Liver (tissue), 3 donors: ENCODE results near the gene TRERF1.

Experiments used
- EGR1 ChIP-seq, 2 donors: IDR thresholded peaks; 2 replicates each; pipeline ENCODE4 v1.6.1; 2016 to 2018; ENCODE audit warnings: antibody characterized with exemption in 2 of 2, low read depth in 2 of 2
- FOXA1 ChIP-seq: IDR thresholded peaks from 2 replicates; pipeline ENCODE4 v1.6.1; 2016; ENCODE audit warnings: antibody characterized with exemption
- GABPA ChIP-seq, 2 donors: IDR thresholded peaks in 1 of 2; conservative IDR thresholded peaks in 1 of 2; 2 replicates each; pipeline ENCODE4 v1.6.1; 2016; ENCODE audit warnings: antibody characterized with exemption in 2 of 2, mild to moderate bottlenecking in 1 of 2, moderate library complexity in 1 of 2
- HNF4G ChIP-seq: IDR thresholded peaks from 2 replicates; pipeline ENCODE4 v1.6.1; 2016; ENCODE audit warnings: antibody characterized with exemption
- JUND ChIP-seq, 2 donors: IDR thresholded peaks; 2 replicates each; pipeline ENCODE4 v1.6.1; 2016; ENCODE audit warnings: antibody characterized with exemption in 2 of 2
- RAD21 ChIP-seq, 2 donors: IDR thresholded peaks; 2 replicates each; pipeline ENCODE4 v1.6.1; 2016; ENCODE audit warnings: antibody characterized with exemption in 2 of 2, mild to moderate bottlenecking in 2 of 2
- SP1 ChIP-seq: IDR thresholded peaks from 2 replicates; pipeline ENCODE4 v1.6.1; 2018; ENCODE audit warnings: antibody characterized with exemption, mild to moderate bottlenecking
- TAF1 ChIP-seq: conservative IDR thresholded peaks from 2 replicates; pipeline ENCODE4 v1.6.1; 2016; ENCODE audit warnings: antibody characterized with exemption, mild to moderate bottlenecking
- YY1 ChIP-seq: IDR thresholded peaks from 2 replicates; pipeline ENCODE4 v1.6.1; 2016; ENCODE audit warnings: antibody characterized with exemption, mild to moderate bottlenecking
- TF ChIP-seq, protein P1 (sequence below): fragments of 150-350 bp; IDR thresholded peaks from 2 replicates; pipeline ENCODE4 v1.5.1; 2017; ENCODE audit warnings: improper control_type of control experiment, low read depth, low read length; ENCODE audit not compliant: missing input control
- TF ChIP-seq, protein P2 (sequence below): IDR thresholded peaks from 2 replicates; pipeline ENCODE4 v1.6.1; 2016; ENCODE audit warnings: antibody characterized with exemption
- TF ChIP-seq, protein P3 (sequence below): IDR thresholded peaks from 2 replicates; pipeline ENCODE4 v1.6.1; 2016; ENCODE audit warnings: antibody characterized with exemption, mild to moderate bottlenecking
- TF ChIP-seq, protein P4 (sequence below): IDR thresholded peaks from 2 replicates; pipeline ENCODE4 v1.6.1; 2016; ENCODE audit warnings: antibody characterized with exemption
- donor health status: healthy.
- donor health status: healthy.

DNA sequence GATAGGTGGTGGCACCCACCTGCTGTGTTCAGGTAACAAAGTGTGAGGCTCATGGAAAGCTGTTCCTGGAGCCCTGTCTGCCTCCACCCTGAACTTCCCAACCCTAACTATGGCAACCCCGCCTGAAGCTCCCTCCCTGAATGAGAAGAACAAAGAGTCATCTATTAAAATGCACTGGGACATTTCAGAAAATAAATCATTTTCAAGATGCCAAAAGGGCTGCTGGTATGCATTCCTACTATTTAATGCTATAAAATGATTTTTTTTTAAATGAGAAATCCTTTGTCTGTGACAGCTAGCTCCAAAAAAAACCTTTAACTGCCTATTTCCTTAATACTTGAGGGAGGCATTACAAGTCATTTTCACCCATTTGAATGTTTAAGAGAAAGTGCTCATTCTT is 149.7 kb downstream of the TRERF1 start:
- TF ChIP-seq, protein P1, sequence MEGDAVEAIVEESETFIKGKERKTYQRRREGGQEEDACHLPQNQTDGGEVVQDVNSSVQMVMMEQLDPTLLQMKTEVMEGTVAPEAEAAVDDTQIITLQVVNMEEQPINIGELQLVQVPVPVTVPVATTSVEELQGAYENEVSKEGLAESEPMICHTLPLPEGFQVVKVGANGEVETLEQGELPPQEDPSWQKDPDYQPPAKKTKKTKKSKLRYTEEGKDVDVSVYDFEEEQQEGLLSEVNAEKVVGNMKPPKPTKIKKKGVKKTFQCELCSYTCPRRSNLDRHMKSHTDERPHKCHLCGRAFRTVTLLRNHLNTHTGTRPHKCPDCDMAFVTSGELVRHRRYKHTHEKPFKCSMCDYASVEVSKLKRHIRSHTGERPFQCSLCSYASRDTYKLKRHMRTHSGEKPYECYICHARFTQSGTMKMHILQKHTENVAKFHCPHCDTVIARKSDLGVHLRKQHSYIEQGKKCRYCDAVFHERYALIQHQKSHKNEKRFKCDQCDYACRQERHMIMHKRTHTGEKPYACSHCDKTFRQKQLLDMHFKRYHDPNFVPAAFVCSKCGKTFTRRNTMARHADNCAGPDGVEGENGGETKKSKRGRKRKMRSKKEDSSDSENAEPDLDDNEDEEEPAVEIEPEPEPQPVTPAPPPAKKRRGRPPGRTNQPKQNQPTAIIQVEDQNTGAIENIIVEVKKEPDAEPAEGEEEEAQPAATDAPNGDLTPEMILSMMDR: no peak
- TF ChIP-seq, protein P2, sequence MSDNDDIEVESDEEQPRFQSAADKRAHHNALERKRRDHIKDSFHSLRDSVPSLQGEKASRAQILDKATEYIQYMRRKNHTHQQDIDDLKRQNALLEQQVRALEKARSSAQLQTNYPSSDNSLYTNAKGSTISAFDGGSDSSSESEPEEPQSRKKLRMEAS: no peak
- TF ChIP-seq, protein P3, sequence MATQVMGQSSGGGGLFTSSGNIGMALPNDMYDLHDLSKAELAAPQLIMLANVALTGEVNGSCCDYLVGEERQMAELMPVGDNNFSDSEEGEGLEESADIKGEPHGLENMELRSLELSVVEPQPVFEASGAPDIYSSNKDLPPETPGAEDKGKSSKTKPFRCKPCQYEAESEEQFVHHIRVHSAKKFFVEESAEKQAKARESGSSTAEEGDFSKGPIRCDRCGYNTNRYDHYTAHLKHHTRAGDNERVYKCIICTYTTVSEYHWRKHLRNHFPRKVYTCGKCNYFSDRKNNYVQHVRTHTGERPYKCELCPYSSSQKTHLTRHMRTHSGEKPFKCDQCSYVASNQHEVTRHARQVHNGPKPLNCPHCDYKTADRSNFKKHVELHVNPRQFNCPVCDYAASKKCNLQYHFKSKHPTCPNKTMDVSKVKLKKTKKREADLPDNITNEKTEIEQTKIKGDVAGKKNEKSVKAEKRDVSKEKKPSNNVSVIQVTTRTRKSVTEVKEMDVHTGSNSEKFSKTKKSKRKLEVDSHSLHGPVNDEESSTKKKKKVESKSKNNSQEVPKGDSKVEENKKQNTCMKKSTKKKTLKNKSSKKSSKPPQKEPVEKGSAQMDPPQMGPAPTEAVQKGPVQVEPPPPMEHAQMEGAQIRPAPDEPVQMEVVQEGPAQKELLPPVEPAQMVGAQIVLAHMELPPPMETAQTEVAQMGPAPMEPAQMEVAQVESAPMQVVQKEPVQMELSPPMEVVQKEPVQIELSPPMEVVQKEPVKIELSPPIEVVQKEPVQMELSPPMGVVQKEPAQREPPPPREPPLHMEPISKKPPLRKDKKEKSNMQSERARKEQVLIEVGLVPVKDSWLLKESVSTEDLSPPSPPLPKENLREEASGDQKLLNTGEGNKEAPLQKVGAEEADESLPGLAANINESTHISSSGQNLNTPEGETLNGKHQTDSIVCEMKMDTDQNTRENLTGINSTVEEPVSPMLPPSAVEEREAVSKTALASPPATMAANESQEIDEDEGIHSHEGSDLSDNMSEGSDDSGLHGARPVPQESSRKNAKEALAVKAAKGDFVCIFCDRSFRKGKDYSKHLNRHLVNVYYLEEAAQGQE: no peak
- TF ChIP-seq EGR1 (IDR thresholded peaks at IDR 0.05; ENCODE audit: low read depth in 2 of 2): no peak
- TF ChIP-seq RAD21 (IDR thresholded peaks at IDR 0.05): no peak
- no peak for TF ChIP-seq FOXA1
- no peak for TF ChIP-seq GABPA (IDR thresholded peaks at IDR 0.05 in 1 of 2, conservative IDR thresholded peaks at IDR 0.05 in 1 of 2)
- TF ChIP-seq YY1: no peak
- TF ChIP-seq SP1: no peak
- no peak for TF ChIP-seq TAF1
- no peak for TF ChIP-seq JUND (IDR thresholded peaks at IDR 0.05)
- TF ChIP-seq, protein P4, sequence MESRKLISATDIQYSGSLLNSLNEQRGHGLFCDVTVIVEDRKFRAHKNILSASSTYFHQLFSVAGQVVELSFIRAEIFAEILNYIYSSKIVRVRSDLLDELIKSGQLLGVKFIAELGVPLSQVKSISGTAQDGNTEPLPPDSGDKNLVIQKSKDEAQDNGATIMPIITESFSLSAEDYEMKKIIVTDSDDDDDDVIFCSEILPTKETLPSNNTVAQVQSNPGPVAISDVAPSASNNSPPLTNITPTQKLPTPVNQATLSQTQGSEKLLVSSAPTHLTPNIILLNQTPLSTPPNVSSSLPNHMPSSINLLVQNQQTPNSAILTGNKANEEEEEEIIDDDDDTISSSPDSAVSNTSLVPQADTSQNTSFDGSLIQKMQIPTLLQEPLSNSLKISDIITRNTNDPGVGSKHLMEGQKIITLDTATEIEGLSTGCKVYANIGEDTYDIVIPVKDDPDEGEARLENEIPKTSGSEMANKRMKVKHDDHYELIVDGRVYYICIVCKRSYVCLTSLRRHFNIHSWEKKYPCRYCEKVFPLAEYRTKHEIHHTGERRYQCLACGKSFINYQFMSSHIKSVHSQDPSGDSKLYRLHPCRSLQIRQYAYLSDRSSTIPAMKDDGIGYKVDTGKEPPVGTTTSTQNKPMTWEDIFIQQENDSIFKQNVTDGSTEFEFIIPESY: no peak
- no peak for TF ChIP-seq HNF4G
